HepG2 (cell line): Measurements from ENCODE around the gene RNF123. TPM values are rescaled to one million over a fixed set of nuclear protein-coding genes. Genes with fewer than 3 reads are reported as not detected.

Experiments used
- EHMT2 ChIP-seq: fragments of 200-600 bp; sonication (generic); IDR thresholded peaks from 2 replicates; pipeline ENCODE4 v1.7.0; 2017; ENCODE audit warnings: antibody characterized with exemption, low read depth, low read length, borderline replicate concordance
- HOXD1 ChIP-seq: sonication (generic); formaldehyde crosslinking; IDR thresholded peaks from 2 replicates; pipeline ENCODE4 v1.5.0; 2020; ENCODE audit warnings: missing genetic modification reagents
- MAFG ChIP-seq: sonication (generic); formaldehyde crosslinking; IDR thresholded peaks from 2 replicates; pipeline ENCODE4 v1.5.1; 2020; ENCODE audit warnings: mild to moderate bottlenecking, missing genetic modification reagents
- MEIS2 ChIP-seq: sonication (generic); formaldehyde crosslinking; IDR thresholded peaks from 2 replicates; pipeline ENCODE4 v1.9.0; 2021; ENCODE audit warnings: mild to moderate bottlenecking, missing genetic modification reagents
- MYNN ChIP-seq: sonication (generic); formaldehyde crosslinking; IDR thresholded peaks from 2 replicates; pipeline ENCODE4 v1.4.0; 2020; ENCODE audit warnings: mild to moderate bottlenecking, low read depth, missing genetic modification reagents
- NCOA1 ChIP-seq: sonication (generic); formaldehyde crosslinking; IDR thresholded peaks from 2 replicates; pipeline ENCODE4 v1.9.0; 2021; ENCODE audit warnings: missing genetic modification reagents
- PAF1 ChIP-seq: IDR thresholded peaks from 2 replicates; pipeline ENCODE4 v1.6.1; 2016; ENCODE audit warnings: missing genetic modification reagents, missing compliant biosample characterization
- PCBP2 ChIP-seq: fragments of 200-400 bp; formaldehyde crosslinking; optimal IDR thresholded peaks from 2 replicates; pipeline ENCODE3; 2018; ENCODE audit warnings: low read length, low read depth; ENCODE audit not compliant: poor library complexity, severe bottlenecking
- PLRG1 ChIP-seq: fragments of 450-650 bp; conservative IDR thresholded peaks from 2 replicates; pipeline ENCODE4 v1.6.1; 2016
- RAD21 ChIP-seq: fragments of 450-650 bp; formaldehyde crosslinking; IDR thresholded peaks from 2 replicates; pipeline ENCODE4 v1.5.0; 2020; ENCODE audit warnings: mild to moderate bottlenecking
- RFXAP ChIP-seq: sonication (generic); formaldehyde crosslinking; IDR thresholded peaks from 2 replicates; pipeline ENCODE4 v1.4.0; 2020; ENCODE audit warnings: missing genetic modification reagents, borderline replicate concordance
- RXRA ChIP-seq: sonication (generic); formaldehyde crosslinking; IDR thresholded peaks from 2 replicates; pipeline ENCODE4 v1.5.1; 2020; ENCODE audit warnings: missing genetic modification reagents
- TAF15 ChIP-seq: fragments of 200-400 bp; formaldehyde crosslinking; IDR thresholded peaks from one replicate; pipeline ENCODE4 v1.6.1; 2018; ENCODE audit warnings: mild to moderate bottlenecking, low read depth, low read length; ENCODE audit not compliant: poor library complexity, severe bottlenecking
- ZNF143 ChIP-seq: sonication (generic); formaldehyde crosslinking; IDR thresholded peaks from 2 replicates; pipeline ENCODE4 v1.4.0; 2020; ENCODE audit warnings: missing genetic modification reagents
- ZNF383 ChIP-seq: sonication (generic); formaldehyde crosslinking; IDR thresholded peaks from 2 replicates; pipeline ENCODE4 v1.4.0; 2020; ENCODE audit warnings: missing genetic modification reagents, mild to moderate bottlenecking, borderline replicate concordance
- ZNF431 ChIP-seq: sonication (generic); formaldehyde crosslinking; IDR thresholded peaks from 2 replicates; pipeline ENCODE4 v1.9.0; 2022; ENCODE audit warnings: missing genetic modification reagents, low read depth, mild to moderate bottlenecking, borderline replicate concordance
- ZNF547 ChIP-seq: sonication (generic); formaldehyde crosslinking; IDR thresholded peaks from 2 replicates; pipeline ENCODE4 v1.5.1; 2020; ENCODE audit warnings: mild to moderate bottlenecking, missing genetic modification reagents
- ZNF580 ChIP-seq: IDR thresholded peaks from 2 replicates; pipeline ENCODE4 v1.6.1; 2016; ENCODE audit warnings: low read depth, borderline replicate concordance
- ZNF674 ChIP-seq: sonication (generic); formaldehyde crosslinking; IDR thresholded peaks from 2 replicates; pipeline ENCODE4 v1.5.0; 2020; ENCODE audit warnings: low read depth, mild to moderate bottlenecking, missing genetic modification reagents
- polyA plus RNA-seq, 8 experiments: library from polyadenylated mRNA; depleted of rRNA in 3 of 8; stranded (reverse) in 7 of 8; unstranded in 1 of 8; fragments of >200 nt; fragmentation: Illumina TruSeq in 4 of 8; extraction: Trizol in 4 of 8; gene quantifications; 2 replicates each; pipeline versions ENCODE4 v1.2.1 to v1.2.3, GENCODE V29; 2011 to 2016; ENCODE audit warnings: low read depth in 4 of 8, missing spikeins in 1 of 8, mixed read lengths in 1 of 8; ENCODE audit not compliant: insufficient read depth in 1 of 8
- total RNA-seq, 5 experiments: library from RNA; depleted of rRNA; stranded (reverse); fragments of >200 nt; fragmentation: Illumina TruSeq; extraction: Trizol; gene quantifications; 2 replicates each; pipeline ENCODE4 v1.2.3, GENCODE V29; 2016; ENCODE audit warnings: low read depth in 1 of 5
- TF ChIP-seq, protein P1 (sequence below): sonication (generic); formaldehyde crosslinking; IDR thresholded peaks from 2 replicates; pipeline ENCODE4 v1.4.0; 2020; ENCODE audit warnings: missing genetic modification reagents, borderline replicate concordance
- TF ChIP-seq, protein P2 (sequence below): sonication (generic); formaldehyde crosslinking; IDR thresholded peaks from 2 replicates; pipeline ENCODE4 v1.5.0; 2020; ENCODE audit warnings: missing genetic modification reagents, mild to moderate bottlenecking, borderline replicate concordance

RNF123 gene
- total and polyA plus RNA-seq, 2 of the 13 experiments (the other 11 are each of a cell fraction or from before 2014, with no cell fraction given): 29.9 to 82.2 TPM

GRCh38 chr3:49723628-49724551, 34.5 kb downstream of the RNF123 start, which contains the start of gene GMPPB (continued):
- TF ChIP-seq, protein P1, sequence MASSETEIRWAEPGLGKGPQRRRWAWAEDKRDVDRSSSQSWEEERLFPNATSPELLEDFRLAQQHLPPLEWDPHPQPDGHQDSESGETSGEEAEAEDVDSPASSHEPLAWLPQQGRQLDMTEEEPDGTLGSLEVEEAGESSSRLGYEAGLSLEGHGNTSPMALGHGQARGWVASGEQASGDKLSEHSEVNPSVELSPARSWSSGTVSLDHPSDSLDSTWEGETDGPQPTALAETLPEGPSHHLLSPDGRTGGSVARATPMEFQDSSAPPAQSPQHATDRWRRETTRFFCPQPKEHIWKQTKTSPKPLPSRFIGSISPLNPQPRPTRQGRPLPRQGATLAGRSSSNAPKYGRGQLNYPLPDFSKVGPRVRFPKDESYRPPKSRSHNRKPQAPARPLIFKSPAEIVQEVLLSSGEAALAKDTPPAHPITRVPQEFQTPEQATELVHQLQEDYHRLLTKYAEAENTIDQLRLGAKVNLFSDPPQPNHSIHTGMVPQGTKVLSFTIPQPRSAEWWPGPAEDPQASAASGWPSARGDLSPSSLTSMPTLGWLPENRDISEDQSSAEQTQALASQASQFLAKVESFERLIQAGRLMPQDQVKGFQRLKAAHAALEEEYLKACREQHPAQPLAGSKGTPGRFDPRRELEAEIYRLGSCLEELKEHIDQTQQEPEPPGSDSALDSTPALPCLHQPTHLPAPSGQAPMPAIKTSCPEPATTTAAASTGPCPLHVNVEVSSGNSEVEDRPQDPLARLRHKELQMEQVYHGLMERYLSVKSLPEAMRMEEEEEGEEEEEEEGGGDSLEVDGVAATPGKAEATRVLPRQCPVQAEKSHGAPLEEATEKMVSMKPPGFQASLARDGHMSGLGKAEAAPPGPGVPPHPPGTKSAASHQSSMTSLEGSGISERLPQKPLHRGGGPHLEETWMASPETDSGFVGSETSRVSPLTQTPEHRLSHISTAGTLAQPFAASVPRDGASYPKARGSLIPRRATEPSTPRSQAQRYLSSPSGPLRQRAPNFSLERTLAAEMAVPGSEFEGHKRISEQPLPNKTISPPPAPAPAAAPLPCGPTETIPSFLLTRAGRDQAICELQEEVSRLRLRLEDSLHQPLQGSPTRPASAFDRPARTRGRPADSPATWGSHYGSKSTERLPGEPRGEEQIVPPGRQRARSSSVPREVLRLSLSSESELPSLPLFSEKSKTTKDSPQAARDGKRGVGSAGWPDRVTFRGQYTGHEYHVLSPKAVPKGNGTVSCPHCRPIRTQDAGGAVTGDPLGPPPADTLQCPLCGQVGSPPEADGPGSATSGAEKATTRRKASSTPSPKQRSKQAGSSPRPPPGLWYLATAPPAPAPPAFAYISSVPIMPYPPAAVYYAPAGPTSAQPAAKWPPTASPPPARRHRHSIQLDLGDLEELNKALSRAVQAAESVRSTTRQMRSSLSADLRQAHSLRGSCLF (CRISPR knock-in tag): no peak
- TF ChIP-seq TAF15 (no peak), ZNF383 (CRISPR knock-in tag) (no peak; the same call in 1 of the 2 replicates), ZNF580 (no peak; the same call in 1 of the 2 replicates), MYNN (no peak), ZNF431 (CRISPR knock-in tag) (0 out of 2 replicates have a peak, but pooled peaks have one; percentile 20), PCBP2 (no peak), RXRA (CRISPR knock-in tag) (peak; percentile 57; the same call in 1 of the 2 replicates), PLRG1 (no peak), RFXAP (CRISPR knock-in tag) (peak; percentile 98), HOXD1 (no peak), MAFG (CRISPR knock-in tag) (no peak), PAF1 (CRISPR knock-in tag) (no peak), ZNF547 (no peak; the same call in 1 of the 2 replicates), NCOA1 (CRISPR knock-in tag) (no peak), ZNF143 (CRISPR knock-in tag) (no peak), EHMT2 (no peak), MEIS2 (CRISPR knock-in tag) (no peak; the same call in 1 of the 2 replicates), RAD21 (CRISPR knock-in tag) (peak; percentile 63), ZNF674 (CRISPR knock-in tag) (no peak)
- TF ChIP-seq, protein P2, sequence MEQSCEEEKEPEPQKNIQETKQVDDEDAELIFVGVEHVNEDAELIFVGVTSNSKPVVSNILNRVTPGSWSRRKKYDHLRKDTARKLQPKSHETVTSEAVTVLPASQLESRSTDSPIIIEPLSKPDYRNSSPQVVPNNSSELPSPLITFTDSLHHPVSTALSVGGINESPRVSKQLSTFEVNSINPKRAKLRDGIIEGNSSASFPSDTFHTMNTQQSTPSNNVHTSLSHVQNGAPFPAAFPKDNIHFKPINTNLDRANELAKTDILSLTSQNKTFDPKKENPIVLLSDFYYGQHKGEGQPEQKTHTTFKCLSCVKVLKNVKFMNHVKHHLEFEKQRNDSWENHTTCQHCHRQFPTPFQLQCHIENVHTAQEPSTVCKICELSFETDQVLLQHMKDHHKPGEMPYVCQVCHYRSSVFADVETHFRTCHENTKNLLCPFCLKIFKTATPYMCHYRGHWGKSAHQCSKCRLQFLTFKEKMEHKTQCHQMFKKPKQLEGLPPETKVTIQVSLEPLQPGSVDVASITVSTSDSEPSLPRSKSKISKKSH (CRISPR knock-in tag): peak; percentile 51; the same call in 1 of the 2 replicates
